ENCODE measurements around the gene RPS4Y1.
A peak's percentile ranks its signal among the peaks of the same experiment; 100 is the strongest.
"Not testable (repeated sequence)": the region's sequence is repeated elsewhere in the genome, so short reads cannot be mapped to it uniquely, and the experiment has no call there.

The RPS4Y1 gene

DNA sequence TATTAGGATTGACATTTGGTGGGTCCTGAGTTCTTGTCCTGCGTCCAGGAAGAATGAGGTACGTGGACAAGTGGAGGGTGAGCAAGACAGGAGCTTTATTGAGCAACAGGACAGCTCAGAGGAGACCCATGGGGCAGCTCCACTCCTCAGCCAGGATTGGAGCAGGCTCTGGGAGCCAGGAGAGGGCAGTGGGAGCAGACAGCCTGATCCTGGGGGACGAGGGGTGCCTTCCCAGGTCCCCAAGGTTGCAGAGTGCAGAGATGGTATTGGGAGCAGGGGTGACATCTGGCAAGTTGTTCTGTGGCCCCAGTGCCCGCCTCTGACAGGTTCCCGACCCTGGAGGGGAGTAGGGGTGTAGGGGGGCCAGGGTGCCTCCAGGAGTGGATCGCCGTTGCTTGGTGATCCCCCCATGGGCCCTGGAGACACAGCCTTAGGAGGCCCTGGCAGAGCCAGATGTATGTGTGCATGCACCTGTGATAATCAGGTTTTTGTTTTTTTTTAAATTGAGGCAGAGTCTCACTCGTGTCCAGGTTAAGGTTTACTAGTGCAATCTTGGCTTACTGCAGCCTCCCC is 26.7 kb downstream of the RPS4Y1 start:
- DNase-seq (ENCODE audit: low read depth): no peak
- H3K4me3 ChIP-seq (ENCODE audit: low read depth, low read length): no peak overlapping the region

GRCh38 chrY:2872234-2872633 is 30.8 kb downstream of the RPS4Y1 start:
- not testable (repeated sequence) for DNase-seq (ENCODE audit: low read depth); H3K4me3 ChIP-seq (ENCODE audit: low read depth, low read length)

DNA sequence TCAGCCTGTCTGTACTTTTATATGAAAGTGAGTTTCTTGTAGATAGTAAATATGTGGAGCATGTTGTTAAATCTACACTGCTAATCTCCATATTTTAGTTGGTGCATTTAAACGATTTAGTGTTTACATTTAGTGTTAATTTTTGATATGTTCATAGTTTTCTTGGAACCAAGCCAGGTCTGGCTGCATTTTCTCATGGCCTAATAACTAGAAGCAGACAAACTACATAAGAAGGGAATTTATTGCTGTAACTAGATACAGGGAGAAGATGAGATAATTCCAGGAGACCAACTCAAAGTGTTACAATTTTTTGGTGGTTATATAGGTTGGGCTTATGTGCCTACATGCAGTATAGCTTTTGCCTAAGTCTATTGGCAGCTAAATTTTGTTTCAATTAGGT is 32.8 kb downstream of the RPS4Y1 start:
- no peak for DNase-seq (ENCODE audit: low read depth)
- no peak overlapping the region for H3K4me3 ChIP-seq (ENCODE audit: low read depth, low read length)

- no peak for DNase-seq (ENCODE audit: low read depth)
- H3K4me3 ChIP-seq (ENCODE audit: low read depth, low read length): no peak overlapping the region
Observed at GRCh38 chrY:2883561-2883960, 42.2 kb downstream of the RPS4Y1 start.

- no peak for DNase-seq (ENCODE audit: low read depth)
- H3K4me3 ChIP-seq (ENCODE audit: low read depth, low read length): no peak overlapping the region
Observed at GRCh38 chrY:2885880-2886279, 44.5 kb downstream of the RPS4Y1 start.

- H3K4me3 ChIP-seq (ENCODE audit: low read depth, low read length): no peak overlapping the region
- DNase-seq (ENCODE audit: low read depth): no peak
Observed at GRCh38 chrY:2887386-2887785, 46.0 kb downstream of the RPS4Y1 start.

GRCh38 chrY:2887955-2888354 is 46.6 kb downstream of the RPS4Y1 start:
- no peak overlapping the region for H3K4me3 ChIP-seq (ENCODE audit: low read depth, low read length)
- DNase-seq (ENCODE audit: low read depth): no peak

DNA sequence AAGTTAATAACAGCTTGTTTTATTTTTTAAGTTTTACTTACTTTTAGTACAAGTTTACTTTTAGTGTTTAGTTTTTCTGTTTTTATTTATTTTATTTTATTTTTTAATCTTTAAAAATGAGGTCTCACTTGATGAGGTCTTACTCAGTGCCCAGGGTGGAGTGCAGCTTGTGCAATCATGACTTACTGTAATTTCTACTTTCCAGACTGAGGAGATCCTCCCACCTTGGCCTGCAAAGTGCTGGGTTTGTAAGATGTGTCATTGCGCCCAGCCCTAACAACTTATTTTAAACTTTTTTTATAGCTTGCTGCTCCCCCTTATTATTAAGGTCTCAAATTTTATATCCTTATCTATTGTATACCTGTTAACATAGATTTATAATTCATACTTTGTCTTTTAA is 52.1 kb downstream of the RPS4Y1 start:
- no peak for DNase-seq (ENCODE audit: low read depth)
- H3K4me3 ChIP-seq (ENCODE audit: low read depth, low read length): no peak overlapping the region

GRCh38 chrY:2896050-2896449 is 54.6 kb downstream of the RPS4Y1 start:
- H3K4me3 ChIP-seq (ENCODE audit: low read depth, low read length): no peak overlapping the region
- DNase-seq (ENCODE audit: low read depth): no peak

DNA sequence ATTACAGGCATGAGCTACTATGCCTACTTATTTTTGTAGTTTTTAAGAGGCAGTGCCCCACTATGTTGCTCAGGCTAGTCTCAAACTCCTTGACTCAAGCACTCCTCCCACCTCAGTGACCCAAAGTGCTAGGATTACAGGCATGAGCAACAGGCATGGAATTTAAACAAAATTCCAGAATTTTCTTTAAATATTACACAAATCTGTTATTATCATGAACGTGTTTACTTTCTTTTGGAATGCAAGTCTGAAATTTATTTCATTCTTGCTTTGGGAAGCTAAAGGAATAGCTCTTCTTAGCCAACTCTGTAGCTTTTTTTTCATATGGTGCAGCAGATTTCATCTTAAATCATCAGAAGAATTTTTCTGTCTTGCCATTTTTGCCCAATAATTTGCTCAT is 66.0 kb downstream of the RPS4Y1 start:
- no peak for DNase-seq (ENCODE audit: low read depth)
- H3K4me3 ChIP-seq (ENCODE audit: low read depth, low read length): no peak overlapping the region

DNA sequence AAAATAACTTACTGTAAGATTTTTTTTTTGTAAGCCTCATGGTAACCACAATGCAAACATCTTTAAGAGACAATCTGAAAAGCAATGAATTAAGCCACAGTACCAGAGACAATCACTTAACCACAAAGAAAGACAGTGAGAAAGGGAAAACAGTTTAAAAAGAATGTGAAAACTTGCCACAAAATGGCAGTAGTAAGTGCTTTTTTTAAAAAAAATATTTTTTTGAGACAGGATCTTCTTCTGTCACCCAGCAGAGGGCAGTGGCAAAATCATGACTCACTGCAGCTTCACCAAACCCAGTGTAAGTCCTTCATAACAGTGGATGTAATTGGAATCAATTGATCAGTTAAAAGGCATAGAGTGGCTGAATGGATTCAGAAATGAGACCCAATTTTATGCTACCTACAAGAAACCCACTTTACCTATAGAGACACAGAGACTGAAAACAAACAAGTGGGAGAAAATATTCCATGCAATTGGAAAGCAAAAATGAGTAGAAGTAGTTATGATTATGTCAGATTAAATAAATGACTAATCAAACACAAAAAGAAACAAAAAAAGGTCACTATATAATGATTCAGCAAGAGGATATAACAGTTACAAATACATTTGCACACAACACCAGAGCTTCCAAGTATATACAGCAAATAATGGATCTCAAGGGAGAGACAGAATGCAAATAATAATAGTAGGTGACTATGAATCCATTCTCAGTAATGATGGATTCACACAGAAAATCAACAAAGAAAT is 71.8 kb downstream of the RPS4Y1 start:
- no peak overlapping the region for H3K4me3 ChIP-seq (ENCODE audit: low read depth, low read length)
- peak; percentile 12 for DNase-seq (ENCODE audit: low read depth)
